Loucy (cell line): Measurements from ENCODE around the gene SYNE3.

ENCODE experiments used
- CTCF ChIP-seq: fragments of 200-600 bp; sonication (generic); conservative IDR thresholded peaks from 2 replicates; pipeline ENCODE4 v1.5.1; 2014; ENCODE audit warnings: mild to moderate bottlenecking, antibody characterized with exemption, low read length
- EZH2phosphoT487 ChIP-seq: fragments of 200-600 bp; IDR thresholded peaks from 2 replicates; pipeline ENCODE4 v1.6.1; 2018; ENCODE audit warnings: antibody characterized with exemption, mild to moderate bottlenecking, moderate library complexity, borderline replicate concordance

DNA sequence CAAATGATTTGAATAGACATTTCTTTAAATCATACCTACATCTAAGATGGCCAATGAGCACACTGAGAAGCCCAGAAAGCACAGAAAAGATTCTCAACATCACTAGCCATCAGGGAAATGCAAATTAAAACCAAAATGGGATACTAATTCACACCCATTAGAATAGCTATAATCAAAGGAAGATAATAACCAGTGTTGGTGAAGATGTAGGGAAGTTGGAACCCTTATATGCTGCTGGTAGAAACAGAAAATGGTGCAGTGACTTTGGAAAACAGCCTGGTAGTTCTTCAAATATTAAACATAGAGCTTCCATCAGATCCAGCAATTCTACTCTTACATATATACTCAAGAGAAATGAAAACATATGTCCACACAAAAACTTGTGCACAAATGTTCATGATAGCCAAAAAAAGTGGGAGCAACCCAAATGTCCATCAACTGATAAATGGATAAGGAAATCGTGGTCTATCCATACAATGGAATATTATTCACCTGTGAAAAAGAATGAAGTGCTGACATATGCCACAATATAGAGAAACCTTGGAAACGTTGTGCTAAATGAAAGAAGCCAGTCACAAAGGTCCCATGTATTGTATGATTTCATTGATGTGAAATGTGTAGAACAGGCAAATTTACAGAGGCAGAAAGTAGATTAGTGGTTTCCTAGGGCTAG lies 24.4 kb downstream of the SYNE3 start:
- TF ChIP-seq EZH2phosphoT487 (no peak), CTCF (no peak)
